K562 (cell line): Measurements from ENCODE around the gene IDUA. TPM values are rescaled to one million over a fixed set of nuclear protein-coding genes. Genes with fewer than 3 reads are reported as not detected.

ENCODE experiments used
- ARNT ChIP-seq, 2 experiments: fragments of 450-650 bp; IDR thresholded peaks; 2 replicates each; pipeline ENCODE4 v1.6.1; 2016; ENCODE audit warnings: mild to moderate bottlenecking in 1 of 2
- CCNT2 ChIP-seq: IDR thresholded peaks from 2 replicates; pipeline ENCODE4 v1.6.1; 2011; ENCODE audit warnings: borderline replicate concordance, low read depth, mild to moderate bottlenecking, moderate library complexity, mixed read lengths, low read length; ENCODE audit not compliant: insufficient read length; ENCODE audit errors: extremely low read depth
- CEBPB ChIP-seq: fragments of 450-650 bp; IDR thresholded peaks from 2 replicates; pipeline ENCODE4 v1.6.1; 2016; ENCODE audit warnings: missing genetic modification characterization, missing compliant biosample characterization
- CTBP1 ChIP-seq: fragments of 450-650 bp; IDR thresholded peaks from 2 replicates; pipeline ENCODE4 v1.6.1; 2016; ENCODE audit warnings: borderline replicate concordance
- CXXC5 ChIP-seq: fragments of 250-450 bp; sonication (Bioruptor Pico); IDR thresholded peaks from 2 replicates; pipeline ENCODE4 v1.8.0; 2022; ENCODE audit warnings: inconsistent platforms, mild to moderate bottlenecking, moderate library complexity
- EGR1 ChIP-seq: fragments of 450-650 bp; conservative IDR thresholded peaks from 2 replicates; pipeline ENCODE4 v1.6.1; 2017; ENCODE audit warnings: mild to moderate bottlenecking
- FOXK1 ChIP-seq: sonication (generic); formaldehyde crosslinking; IDR thresholded peaks from 2 replicates; pipeline ENCODE4 v1.8.0; 2022; ENCODE audit warnings: missing genetic modification reagents, mild to moderate bottlenecking, borderline replicate concordance
- GATAD2A ChIP-seq: fragments of 450-650 bp; IDR thresholded peaks from 2 replicates; pipeline ENCODE4 v1.6.1; 2017
- HDAC6 ChIP-seq: IDR thresholded peaks from 2 replicates; pipeline ENCODE4 v1.6.1; 2012; ENCODE audit warnings: low read depth, mild to moderate bottlenecking, control low read depth, inconsistent platforms, low read length, moderate library complexity
- MAFG ChIP-seq: fragments of 450-650 bp; conservative IDR thresholded peaks from 2 replicates; pipeline ENCODE4 v1.6.1; 2016; ENCODE audit warnings: missing genetic modification characterization, missing compliant biosample characterization
- MEF2D ChIP-seq: conservative IDR thresholded peaks from 2 replicates; pipeline ENCODE4 v1.6.1; 2016; ENCODE audit warnings: low read depth, missing genetic modification characterization, missing compliant biosample characterization
- MEIS2 ChIP-seq: fragments of 450-650 bp; IDR thresholded peaks from 2 replicates; pipeline ENCODE4 v1.6.1; 2014; ENCODE audit warnings: mild to moderate bottlenecking; ENCODE audit not compliant: partially characterized antibody
- NCOA1 ChIP-seq: fragments of 450-650 bp; IDR thresholded peaks from 2 replicates; pipeline ENCODE4 v1.6.1; 2016; ENCODE audit warnings: low read depth
- NCOA2 ChIP-seq, 2 experiments: fragments of 450-650 bp; IDR thresholded peaks; 2 replicates each; pipeline ENCODE4 v1.6.1; 2018; ENCODE audit warnings: mild to moderate bottlenecking in 2 of 2, moderate library complexity in 1 of 2; ENCODE audit not compliant: partially characterized antibody in 2 of 2
- NCOR1 ChIP-seq: fragments of 450-650 bp; IDR thresholded peaks from 2 replicates; pipeline ENCODE4 v1.6.1; 2016; ENCODE audit warnings: mild to moderate bottlenecking, moderate library complexity
- NRF1 ChIP-seq, 2 experiments: fragments of 450-650 bp; IDR thresholded peaks in 1 of 2; conservative IDR thresholded peaks in 1 of 2; 2 replicates each; pipeline ENCODE4 v1.6.1; 2014; ENCODE audit warnings: mild to moderate bottlenecking in 2 of 2
- PHF20 ChIP-seq: fragments of 450-650 bp; IDR thresholded peaks from 2 replicates; pipeline ENCODE4 v1.6.1; 2018; ENCODE audit not compliant: partially characterized antibody
- SMARCB1 ChIP-seq: IDR thresholded peaks from 2 replicates; pipeline ENCODE4 v1.6.1; 2011; ENCODE audit warnings: improper control_type of control experiment, low read depth; ENCODE audit not compliant: insufficient read length
- ZC3H8 ChIP-seq: fragments of 450-650 bp; IDR thresholded peaks from 2 replicates; pipeline ENCODE4 v1.6.1; 2017
- ZFPM2 ChIP-seq: fragments of 250-450 bp; sonication (Bioruptor Pico); IDR thresholded peaks from 2 replicates; pipeline ENCODE4 v1.5.1; 2022; ENCODE audit warnings: mild to moderate bottlenecking
- ZFX ChIP-seq: sonication (generic); formaldehyde crosslinking; IDR thresholded peaks from 2 replicates; pipeline ENCODE4 v1.8.0; 2022; ENCODE audit warnings: mild to moderate bottlenecking, missing genetic modification reagents, moderate library complexity
- ZKSCAN1 ChIP-seq: fragments of 150-350 bp; IDR thresholded peaks from 2 replicates; pipeline ENCODE4 v1.6.1; 2016; ENCODE audit warnings: low read depth, low read length
- ZNF316 ChIP-seq: fragments of 450-650 bp; IDR thresholded peaks from 2 replicates; pipeline ENCODE4 v1.6.1; 2016
- ZNF830 ChIP-seq: fragments of 250-450 bp; sonication (Bioruptor Pico); IDR thresholded peaks from 2 replicates; pipeline ENCODE4 v1.5.0; 2021; ENCODE audit warnings: mild to moderate bottlenecking
- polyA plus RNA-seq, 8 experiments: library from polyadenylated mRNA; depleted of rRNA in 4 of 8; stranded (reverse) in 5 of 8; unstranded in 3 of 8; fragments of >200 nt; fragmentation: Nextera tagmentation in 2 of 8; fragmentation: Illumina TruSeq in 1 of 8; extraction: Ambion mirVana in 2 of 8; extraction: Trizol in 1 of 8; gene quantifications; 2 replicates each; pipeline versions ENCODE4 v1.2.1 to v1.2.3, GENCODE V29; 2011 to 2014; ENCODE audit warnings: inconsistent platforms in 1 of 8, missing spikeins in 1 of 8
- total RNA-seq, 7 experiments: library from RNA; depleted of rRNA in 6 of 7; stranded (reverse); fragments of >200 nt in 6 of 7; fragmentation: Illumina TruSeq in 2 of 7; extraction: Trizol in 2 of 7; gene quantifications; 2 replicates each; pipeline versions ENCODE4 v1.2.1 to v1.2.3, GENCODE V29; 2011 to 2021; ENCODE audit warnings: low replicate concordance in 1 of 7
- TF ChIP-seq, protein P1 (sequence below): sonication (generic); formaldehyde crosslinking; IDR thresholded peaks from 2 replicates; pipeline ENCODE4 v1.8.1; 2023; ENCODE audit warnings: mild to moderate bottlenecking, missing genetic modification reagents
- TF ChIP-seq, protein P2 (sequence below): sonication (generic); formaldehyde crosslinking; IDR thresholded peaks from 2 replicates; pipeline ENCODE4 v1.8.0; 2022; ENCODE audit warnings: missing genetic modification reagents, mild to moderate bottlenecking, moderate library complexity, borderline replicate concordance
- TF ChIP-seq, protein P3 (sequence below): fragments of 250-450 bp; sonication (Bioruptor Pico); IDR thresholded peaks from 2 replicates; pipeline ENCODE4 v1.8.0; 2022; ENCODE audit warnings: inconsistent platforms, mild to moderate bottlenecking, moderate library complexity, borderline replicate concordance
- TF ChIP-seq, protein P4 (sequence below): sonication (generic); formaldehyde crosslinking; IDR thresholded peaks from 2 replicates; pipeline ENCODE4 v1.9.0; 2022; ENCODE audit warnings: mild to moderate bottlenecking, missing genetic modification reagents

IDUA gene
- total and polyA plus RNA-seq, 9 of the 15 experiments (the other 6 are each of a cell fraction or from before 2014, with no cell fraction given), result 0.04 to 16.1 (median 1.2) TPM

DNA sequence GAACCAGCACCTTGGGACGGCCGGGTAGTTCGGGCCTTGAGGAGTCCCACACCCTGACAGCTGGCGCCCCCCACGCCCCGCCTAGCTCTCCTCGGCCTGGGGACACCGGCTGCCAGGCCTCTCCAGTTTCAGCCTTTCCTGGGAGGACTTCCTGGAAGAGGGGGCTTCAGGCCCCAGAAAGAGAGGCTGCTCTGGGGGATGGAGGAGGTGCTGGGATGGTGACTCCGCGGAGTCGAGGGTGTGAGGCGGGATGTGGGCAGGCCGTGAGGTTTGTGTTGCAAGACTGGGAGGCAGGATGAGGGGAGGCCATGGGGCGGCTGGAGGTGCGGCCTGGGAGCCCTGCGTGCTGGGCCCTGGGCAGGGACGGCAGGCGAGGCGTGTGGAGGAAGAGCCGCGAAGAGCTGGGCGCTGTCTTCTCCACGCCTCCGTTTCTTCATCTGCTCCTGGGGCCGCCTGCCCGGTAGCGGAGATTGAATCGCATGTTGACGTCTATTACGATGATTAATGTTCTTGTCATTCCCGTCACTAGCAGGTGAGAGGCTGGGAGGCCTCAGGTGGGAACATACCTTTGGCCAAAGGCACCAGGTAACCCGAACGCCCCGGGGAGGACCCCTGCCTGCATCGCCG lies 23.7 kb downstream of the IDUA start (continued):
- TF ChIP-seq ARNT (IDR thresholded peaks at IDR 0.05), result no peak
- no peak for TF ChIP-seq ZC3H8
- TF ChIP-seq NCOR1, result no peak
- TF ChIP-seq ZNF830 (CRISPR knock-in tag), result peak; percentile 44; the same call in 1 of the 2 replicates
- TF ChIP-seq NCOA2 (IDR thresholded peaks at IDR 0.05; ENCODE audit: partially characterized antibody in 2 of 2), result no peak
- 0 out of 2 replicates have a peak, but pooled peaks have one; percentile 20 for TF ChIP-seq GATAD2A
- peak; percentile 76 for TF ChIP-seq CXXC5
- no peak for TF ChIP-seq MAFG (tag)
- peak; percentile 39 for TF ChIP-seq ZNF316
- peak; percentile 3 for TF ChIP-seq CCNT2
- TF ChIP-seq MEF2D (tag), result no peak
- TF ChIP-seq HDAC6, result no peak
- TF ChIP-seq ZFX (CRISPR knock-in tag), result 0 out of 2 replicates have a peak, but pooled peaks have one; percentile 31
- TF ChIP-seq, protein P1, sequence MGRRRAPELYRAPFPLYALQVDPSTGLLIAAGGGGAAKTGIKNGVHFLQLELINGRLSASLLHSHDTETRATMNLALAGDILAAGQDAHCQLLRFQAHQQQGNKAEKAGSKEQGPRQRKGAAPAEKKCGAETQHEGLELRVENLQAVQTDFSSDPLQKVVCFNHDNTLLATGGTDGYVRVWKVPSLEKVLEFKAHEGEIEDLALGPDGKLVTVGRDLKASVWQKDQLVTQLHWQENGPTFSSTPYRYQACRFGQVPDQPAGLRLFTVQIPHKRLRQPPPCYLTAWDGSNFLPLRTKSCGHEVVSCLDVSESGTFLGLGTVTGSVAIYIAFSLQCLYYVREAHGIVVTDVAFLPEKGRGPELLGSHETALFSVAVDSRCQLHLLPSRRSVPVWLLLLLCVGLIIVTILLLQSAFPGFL (CRISPR knock-in tag), result no peak
- peak; percentile 96 for TF ChIP-seq MEIS2
- TF ChIP-seq, protein P2, sequence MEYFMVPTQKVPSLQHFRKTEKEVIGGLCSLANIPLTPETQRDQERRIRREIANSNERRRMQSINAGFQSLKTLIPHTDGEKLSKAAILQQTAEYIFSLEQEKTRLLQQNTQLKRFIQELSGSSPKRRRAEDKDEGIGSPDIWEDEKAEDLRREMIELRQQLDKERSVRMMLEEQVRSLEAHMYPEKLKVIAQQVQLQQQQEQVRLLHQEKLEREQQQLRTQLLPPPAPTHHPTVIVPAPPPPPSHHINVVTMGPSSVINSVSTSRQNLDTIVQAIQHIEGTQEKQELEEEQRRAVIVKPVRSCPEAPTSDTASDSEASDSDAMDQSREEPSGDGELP (CRISPR knock-in tag), result peak; percentile 5; the same call in 1 of the 2 replicates
- TF ChIP-seq ZFPM2 (CRISPR knock-in tag), result no peak
- TF ChIP-seq CEBPB (tag), result peak; percentile 82
- TF ChIP-seq, protein P3, sequence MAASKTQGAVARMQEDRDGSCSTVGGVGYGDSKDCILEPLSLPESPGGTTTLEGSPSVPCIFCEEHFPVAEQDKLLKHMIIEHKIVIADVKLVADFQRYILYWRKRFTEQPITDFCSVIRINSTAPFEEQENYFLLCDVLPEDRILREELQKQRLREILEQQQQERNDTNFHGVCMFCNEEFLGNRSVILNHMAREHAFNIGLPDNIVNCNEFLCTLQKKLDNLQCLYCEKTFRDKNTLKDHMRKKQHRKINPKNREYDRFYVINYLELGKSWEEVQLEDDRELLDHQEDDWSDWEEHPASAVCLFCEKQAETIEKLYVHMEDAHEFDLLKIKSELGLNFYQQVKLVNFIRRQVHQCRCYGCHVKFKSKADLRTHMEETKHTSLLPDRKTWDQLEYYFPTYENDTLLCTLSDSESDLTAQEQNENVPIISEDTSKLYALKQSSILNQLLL (CRISPR knock-in tag), result no peak
- TF ChIP-seq ZKSCAN1, result 0 out of 2 replicates have a peak, but pooled peaks have one; percentile 15
- TF ChIP-seq PHF20, result peak; percentile 30
- no peak for TF ChIP-seq FOXK1 (CRISPR knock-in tag)
- 0 out of 2 replicates have a peak, but pooled peaks have one; percentile 2 for TF ChIP-seq EGR1
- TF ChIP-seq, protein P4, sequence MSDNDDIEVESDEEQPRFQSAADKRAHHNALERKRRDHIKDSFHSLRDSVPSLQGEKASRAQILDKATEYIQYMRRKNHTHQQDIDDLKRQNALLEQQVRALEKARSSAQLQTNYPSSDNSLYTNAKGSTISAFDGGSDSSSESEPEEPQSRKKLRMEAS (CRISPR knock-in tag), result peak; percentile 3; the same call in 1 of the 2 replicates
- TF ChIP-seq NRF1 (conservative IDR thresholded peaks at IDR 0.05 in 1 of 2, IDR thresholded peaks at IDR 0.05 in 1 of 2), result peak in 1 of 2 experiments; percentile 11; a peak in 2 of 4 replicates
- TF ChIP-seq SMARCB1, result no peak
- TF ChIP-seq NCOA1, result no peak
- TF ChIP-seq CTBP1, result peak; percentile 53; the same call in 1 of the 2 replicates
